CD4-positive, alpha-beta T cell (primary cell): ENCODE data around the gene CELSR2. TPM values are rescaled to one million over a fixed set of nuclear protein-coding genes. Genes with fewer than 3 reads are reported as not detected.

Experiments
- ATAC-seq: fragments of 200-7000 bp; cut with Tn5 transposase; one replicate; pipeline ENCODE4 v1.10.0; 2022; ENCODE audit warnings: mild to moderate bottlenecking; ENCODE audit not compliant: poor library complexity
- CTCF ChIA-PET: fragments of 350-600 bp; sonication (Branson Sonifier 250); formaldehyde crosslinking; loops from one replicate; lab custom pipeline; 2021; ENCODE audit warnings: antibody characterized with exemption, inconsistent platforms; lab: Charles Lee
- POLR2A ChIA-PET: fragments of 350-600 bp; sonication (Branson Sonifier 250); formaldehyde crosslinking; loops from one replicate; lab custom pipeline; 2021; ENCODE audit warnings: antibody characterized with exemption, inconsistent platforms; lab: Charles Lee
- DNase-seq, 14 experiments: peaks; one replicate each; pipeline ENCODE4 v3.0.0-alpha.2; 2013 to 2020; ENCODE audit warnings: mixed read lengths in 2 of 14
- H3K27ac ChIP-seq, 2 donors: one replicate each; pipeline versions ENCODE4 v1.5.1 to v1.7.0; 2013; ENCODE audit warnings: low read length in 2 of 2, low read depth in 1 of 2, mild to moderate bottlenecking in 1 of 2
- H3K27me3 ChIP-seq, 2 experiments: 1 replicate in 1 of 2; 2 replicates in 1 of 2; pipeline versions ENCODE4 v1.6.1 to v1.7.0; 2013; ENCODE audit warnings: low read length in 2 of 2, control low read depth in 1 of 2, mild to moderate bottlenecking in 1 of 2, moderate library complexity in 1 of 2; ENCODE audit not compliant: insufficient read depth in 2 of 2, control insufficient read depth in 1 of 2
- H3K36me3 ChIP-seq: one replicate; pipeline ENCODE4 v1.6.1; 2013; ENCODE audit warnings: low read length, control low read depth; ENCODE audit not compliant: insufficient read depth
- H3K4me1 ChIP-seq: one replicate; pipeline ENCODE4 v1.6.1; 2013; ENCODE audit warnings: low read length, control low read depth; ENCODE audit not compliant: insufficient read depth
- H3K4me3 ChIP-seq: one replicate; pipeline ENCODE4 v1.5.1; 2013; ENCODE audit warnings: mild to moderate bottlenecking, low read length, moderate library complexity
- H3K9me3 ChIP-seq, 2 experiments: 1 replicate in 1 of 2; 2 replicates in 1 of 2; pipeline versions ENCODE4 v1.6.1 to v1.7.0; 2013; ENCODE audit warnings: low read length in 2 of 2, mild to moderate bottlenecking in 2 of 2, control low read depth in 1 of 2, moderate library complexity in 1 of 2; ENCODE audit not compliant: control insufficient read depth in 1 of 2, insufficient read depth in 1 of 2
- H3K27ac Mint-ChIP-seq: one replicate; pipeline ENCODE4 v1.8.0; 2020; ENCODE audit warnings: mixed read lengths
- H3K27me3 Mint-ChIP-seq: one replicate; pipeline ENCODE4 v1.8.0; 2021; ENCODE audit warnings: mixed read lengths
- H3K36me3 Mint-ChIP-seq: one replicate; pipeline ENCODE4 v1.8.0; 2021; ENCODE audit warnings: low read depth, mixed read lengths
- H3K4me1 Mint-ChIP-seq: one replicate; pipeline ENCODE4 v1.8.0; 2021; ENCODE audit warnings: low read depth, mixed read lengths
- H3K4me3 Mint-ChIP-seq: one replicate; pipeline ENCODE4 v1.8.0; 2020; ENCODE audit warnings: mild to moderate bottlenecking, mixed read lengths
- H3K9me3 Mint-ChIP-seq: one replicate; pipeline ENCODE4 v1.8.0; 2020; ENCODE audit warnings: mixed read lengths
- intact Hi-C, 2 experiments: fragments of 100-400 bp; cut with DNase I in 1 of 2; cut with micrococcal nuclease in 1 of 2; formaldehyde crosslinking; loops; one replicate each; pipeline versions ENCODE4 v1.15.1 to v1.9.0; 2023 to 2025; cut with DNase I, micrococcal nuclease
- total RNA-seq, 174 experiments: library from RNA in 2 of 174; stranded (reverse) in 2 of 174; gene quantifications; one replicate each; pipeline ENCODE4 v1.2.3 and lab custom pipeline; 2021 to 2026
- TF ChIP-seq, protein P1 (sequence below): fragments of 200-600 bp; IDR thresholded peaks from one replicate; pipeline ENCODE4 v1.8.0; 2022; ENCODE audit warnings: antibody characterized with exemption, mild to moderate bottlenecking

Gene CELSR2
- total RNA-seq, 2 experiments from 2014 or later: 3.6 TPM

DNA sequence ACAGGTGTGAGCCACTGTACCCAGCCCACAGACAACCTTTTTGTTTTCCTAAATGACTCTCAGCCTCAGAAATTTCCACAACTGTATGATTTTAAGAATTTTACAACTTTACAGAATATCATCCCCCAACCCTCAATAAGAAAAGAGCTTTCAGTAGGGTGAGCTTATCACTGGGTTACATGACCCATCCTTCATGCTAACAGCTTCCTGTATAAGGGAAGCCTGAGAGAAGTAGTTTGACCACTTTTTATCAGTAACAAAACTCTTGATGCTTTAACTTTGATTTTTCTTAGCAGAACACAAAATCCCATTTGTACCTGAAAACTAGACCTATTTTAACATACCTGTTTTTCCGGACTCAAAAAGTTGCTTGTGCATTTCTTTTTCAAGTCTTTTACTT, 67.2 kb downstream of the CELSR2 start:
- no peak overlapping the region for H3K4me3 ChIP-seq
- Mint-ChIP-seq H3K4me3 (no peak overlapping the region), H3K9me3 (no peaks in the 10 kb centered on the region), H3K4me1 (no peaks in the 10 kb centered on the region), H3K27me3 (no peaks in the 10 kb centered on the region), H3K36me3 (no peaks in the 10 kb centered on the region), H3K27ac (no peak overlapping the region)
- intact Hi-C loops: no loop called here
- no peak for DNase-seq
- H3K27me3 ChIP-seq: no peaks in the 10 kb centered on the region
- no peak for ATAC-seq
- ChIA-PET POLR2A (no interaction called here), CTCF (no interaction called here)
- no peaks in the 10 kb centered on the region for H3K4me1 ChIP-seq
- TF ChIP-seq, protein P1, sequence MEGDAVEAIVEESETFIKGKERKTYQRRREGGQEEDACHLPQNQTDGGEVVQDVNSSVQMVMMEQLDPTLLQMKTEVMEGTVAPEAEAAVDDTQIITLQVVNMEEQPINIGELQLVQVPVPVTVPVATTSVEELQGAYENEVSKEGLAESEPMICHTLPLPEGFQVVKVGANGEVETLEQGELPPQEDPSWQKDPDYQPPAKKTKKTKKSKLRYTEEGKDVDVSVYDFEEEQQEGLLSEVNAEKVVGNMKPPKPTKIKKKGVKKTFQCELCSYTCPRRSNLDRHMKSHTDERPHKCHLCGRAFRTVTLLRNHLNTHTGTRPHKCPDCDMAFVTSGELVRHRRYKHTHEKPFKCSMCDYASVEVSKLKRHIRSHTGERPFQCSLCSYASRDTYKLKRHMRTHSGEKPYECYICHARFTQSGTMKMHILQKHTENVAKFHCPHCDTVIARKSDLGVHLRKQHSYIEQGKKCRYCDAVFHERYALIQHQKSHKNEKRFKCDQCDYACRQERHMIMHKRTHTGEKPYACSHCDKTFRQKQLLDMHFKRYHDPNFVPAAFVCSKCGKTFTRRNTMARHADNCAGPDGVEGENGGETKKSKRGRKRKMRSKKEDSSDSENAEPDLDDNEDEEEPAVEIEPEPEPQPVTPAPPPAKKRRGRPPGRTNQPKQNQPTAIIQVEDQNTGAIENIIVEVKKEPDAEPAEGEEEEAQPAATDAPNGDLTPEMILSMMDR: no peak
- no peak overlapping the region for H3K27ac ChIP-seq
- no peaks in the 10 kb centered on the region for H3K36me3 ChIP-seq
- H3K9me3 ChIP-seq: no peaks in the 10 kb centered on the region

DNA sequence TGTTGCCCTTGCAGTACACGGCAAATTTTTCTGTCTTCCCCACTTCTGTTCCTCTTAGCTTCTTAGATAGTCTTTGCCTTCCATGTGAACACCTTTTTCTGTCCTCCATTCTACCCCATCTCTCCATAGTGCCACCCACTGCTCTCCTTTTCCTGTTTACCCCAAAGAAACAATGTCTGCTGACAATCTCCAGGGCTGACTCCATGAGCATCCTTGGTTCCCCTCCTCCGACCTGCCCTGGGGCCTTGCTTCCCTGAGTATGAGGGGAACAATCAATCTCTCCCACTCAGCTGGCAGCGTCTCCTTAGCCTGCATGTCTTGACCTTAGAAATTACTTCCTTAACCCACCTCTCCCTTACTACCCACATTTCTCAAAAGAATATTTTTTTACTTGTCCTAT, 69.8 kb downstream of the CELSR2 start:
- Mint-ChIP-seq H3K27me3 (no peaks in the 10 kb centered on the region), H3K36me3 (no peaks in the 10 kb centered on the region), H3K27ac (no peak overlapping the region), H3K4me3 (no peak overlapping the region), H3K9me3 (no peaks in the 10 kb centered on the region), H3K4me1 (no peaks in the 10 kb centered on the region)
- Histone ChIP-seq H3K27me3 (no peaks in the 10 kb centered on the region), H3K9me3 (no peaks in the 10 kb centered on the region), H3K4me1 (no peaks in the 10 kb centered on the region), H3K4me3 (no peak overlapping the region), H3K36me3 (no peaks in the 10 kb centered on the region), H3K27ac (no peak overlapping the region)
- TF ChIP-seq, protein P1: no peak
- ATAC-seq (no peak), DNase-seq (no peak)
- CTCF ChIA-PET: no interaction called here
- intact Hi-C loops: no loop called here
- POLR2A ChIA-PET: no interaction called here

DNA sequence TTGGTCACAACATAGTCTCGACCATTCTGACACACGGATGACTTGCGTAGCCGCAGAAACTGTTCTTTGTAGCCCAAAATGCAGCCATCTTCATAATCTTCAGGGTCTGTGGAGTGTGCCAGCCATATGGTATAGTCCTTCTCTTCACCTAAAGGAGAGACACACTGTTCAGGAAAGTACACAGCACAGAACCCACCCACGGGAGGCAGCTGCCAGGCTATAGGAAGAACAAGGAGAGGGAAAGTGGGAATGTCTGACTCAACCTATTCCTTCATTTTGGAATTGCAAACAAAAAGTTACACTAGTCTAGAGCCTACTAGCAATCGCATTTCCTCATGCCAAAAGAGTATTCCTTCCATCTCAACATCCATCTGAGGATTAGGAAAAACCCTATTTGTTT, 73.6 kb downstream of the CELSR2 start:
- no peaks in the 10 kb centered on the region for H3K4me1 ChIP-seq
- Mint-ChIP-seq H3K27me3 (no peaks in the 10 kb centered on the region), H3K27ac (no peak overlapping the region), H3K4me1 (no peaks in the 10 kb centered on the region), H3K36me3 (no peaks in the 10 kb centered on the region), H3K4me3 (no peak overlapping the region), H3K9me3 (no peaks in the 10 kb centered on the region)
- intact Hi-C loops: no loop called here
- H3K36me3 ChIP-seq: no peaks in the 10 kb centered on the region
- H3K27me3 ChIP-seq: no peaks in the 10 kb centered on the region
- H3K9me3 ChIP-seq: no peaks in the 10 kb centered on the region
- H3K27ac ChIP-seq: no peak overlapping the region
- DNase-seq (no peak), ATAC-seq (no peak)
- ChIA-PET CTCF (no interaction called here), POLR2A (no interaction called here)
- no peak overlapping the region for H3K4me3 ChIP-seq
- TF ChIP-seq, protein P1: no peak

Other genes with a start within 250 kb of the CELSR2 start
- 10 to 100 TPM; 16.2 to 18.7 TPM for gene WDR47, start 207.4 kb upstream of the CELSR2 start, total RNA-seq
- gene TAF13, start 173.5 kb upstream of the CELSR2 start, total RNA-seq: 10 to 100 TPM; 25.9 to 26.5 TPM
- 10 to 100 TPM; 70.2 to 71.0 TPM for gene TMEM167B, start 158.8 kb upstream of the CELSR2 start, total RNA-seq
- gene ELAPOR1, start 135.4 kb upstream of the CELSR2 start, total RNA-seq: 10 to 100 TPM; 14.2 to 16.1 TPM
- 100 to 1,000 TPM; 122 to 131 TPM for gene SARS1, start 35.6 kb upstream of the CELSR2 start, total RNA-seq
- under 1 TPM; 0.22 to 0.91 TPM for gene PSRC1, start 33.6 kb downstream of the CELSR2 start, total RNA-seq
- gene MYBPHL, start 57.5 kb downstream of the CELSR2 start, total RNA-seq: not detected
- under 1 TPM; 0.22 to 0.73 TPM for gene SORT1, start 148.4 kb downstream of the CELSR2 start, total RNA-seq
- gene PSMA5, start 176.9 kb downstream of the CELSR2 start, total RNA-seq: 10 to 100 TPM; 29.8 to 33.8 TPM
- gene SYPL2, start 217.0 kb downstream of the CELSR2 start, total RNA-seq: not detected
- gene ATXN7L2, start 234.4 kb downstream of the CELSR2 start, total RNA-seq: 10 to 100 TPM; 11.8 to 13.1 TPM
- gene CYB561D1, start 244.6 kb downstream of the CELSR2 start, total RNA-seq: 10 to 100 TPM; 12.0 to 15.0 TPM